Suppressor macrophage (primary cell): ENCODE results near the gene SLC24A3.

Source experiments
- DNase-seq, 4 experiments: peaks; one replicate each; pipeline ENCODE4 v3.0.0-alpha.2; 2020 to 2022

The SLC24A3 gene

GRCh38 chr20:19272976-19273654 lies 60.7 kb downstream of the SLC24A3 start:
- peak in 1 of 4 experiments; percentile 29 for DNase-seq

GRCh38 chr20:19274001-19274400 lies 61.6 kb downstream of the SLC24A3 start:
- DNase-seq = no peak

GRCh38 chr20:19274412-19275015 lies 62.1 kb downstream of the SLC24A3 start:
- DNase-seq = no peak

DNA sequence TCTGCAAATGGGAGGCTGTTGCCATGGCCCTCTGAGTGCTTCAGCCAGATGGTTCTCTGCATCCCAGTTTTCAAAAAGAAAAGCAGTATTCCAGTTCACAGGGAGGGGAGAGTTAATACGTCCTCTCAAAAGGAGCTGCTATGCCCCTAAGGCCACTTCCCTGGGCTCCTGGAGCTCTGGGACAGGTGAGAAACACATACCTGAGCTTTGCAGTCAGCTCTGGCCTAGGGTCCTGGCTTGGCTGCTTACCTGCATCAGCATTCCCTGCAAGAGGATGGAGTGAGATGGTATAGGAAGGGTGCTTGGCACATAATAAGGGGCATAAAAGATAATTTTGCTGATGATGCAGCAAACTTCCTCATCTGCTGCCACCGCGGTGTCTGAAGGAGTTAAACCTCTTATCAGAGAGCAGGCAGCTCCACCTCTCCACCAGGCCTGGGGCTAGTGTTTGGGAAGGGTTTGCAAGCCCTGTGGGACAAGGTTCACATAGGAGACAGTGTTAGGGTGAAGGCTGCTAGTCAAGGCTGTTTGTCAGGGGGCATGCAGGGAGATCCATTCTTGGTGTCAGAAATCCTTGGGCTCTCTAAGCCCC lies 62.7 kb downstream of the SLC24A3 start:
- no peak for DNase-seq

GRCh38 chr20:19275630-19276071 lies 63.2 kb downstream of the SLC24A3 start:
- no peak for DNase-seq

DNA sequence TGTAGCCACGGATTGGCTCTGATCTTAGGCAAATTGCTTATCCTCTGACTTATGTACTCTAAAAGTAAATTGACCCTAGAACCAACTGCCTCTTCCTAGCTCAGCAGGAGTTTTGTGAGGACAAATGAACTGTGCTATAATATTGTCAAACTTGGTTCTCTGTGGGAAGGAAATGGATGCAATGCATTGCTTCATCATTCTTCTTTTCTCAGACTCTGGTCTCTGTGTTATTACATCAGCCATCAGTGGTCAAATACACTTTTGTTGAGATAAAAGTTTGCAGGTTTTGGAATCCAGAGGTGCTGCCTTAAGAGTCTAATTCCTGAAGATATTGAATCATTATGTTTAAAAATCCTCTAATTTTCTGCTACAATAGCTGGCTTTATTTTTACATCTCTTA lies 64.9 kb downstream of the SLC24A3 start:
- peak in 1 of 4 experiments; percentile 41 for DNase-seq

DNA sequence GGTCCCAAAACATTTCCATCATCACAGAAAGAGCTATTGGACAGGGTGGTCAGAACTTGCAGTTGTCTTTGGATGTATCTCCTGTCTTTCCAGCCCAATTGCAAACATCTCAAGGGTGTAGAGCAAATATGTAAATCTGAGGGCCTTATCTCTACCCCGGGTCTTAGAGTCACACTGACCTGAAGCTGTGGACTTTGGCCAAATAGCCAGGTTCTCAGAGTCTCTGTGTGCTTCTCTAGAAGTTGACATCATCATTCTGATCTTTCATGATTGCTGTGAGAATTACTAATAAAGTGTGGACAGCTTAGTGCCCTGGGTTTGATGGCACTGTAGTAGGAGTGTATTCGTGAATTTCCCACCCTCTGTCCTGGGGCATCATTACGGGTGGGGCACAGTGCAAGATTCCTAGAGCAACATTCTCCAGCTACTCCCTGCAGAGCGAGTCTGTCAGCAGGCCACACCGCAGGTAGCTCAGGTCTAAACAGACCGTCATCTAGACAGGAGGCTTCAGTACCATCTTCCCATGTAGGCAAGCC lies 71.1 kb downstream of the SLC24A3 start:
- DNase-seq = no peak

DNA sequence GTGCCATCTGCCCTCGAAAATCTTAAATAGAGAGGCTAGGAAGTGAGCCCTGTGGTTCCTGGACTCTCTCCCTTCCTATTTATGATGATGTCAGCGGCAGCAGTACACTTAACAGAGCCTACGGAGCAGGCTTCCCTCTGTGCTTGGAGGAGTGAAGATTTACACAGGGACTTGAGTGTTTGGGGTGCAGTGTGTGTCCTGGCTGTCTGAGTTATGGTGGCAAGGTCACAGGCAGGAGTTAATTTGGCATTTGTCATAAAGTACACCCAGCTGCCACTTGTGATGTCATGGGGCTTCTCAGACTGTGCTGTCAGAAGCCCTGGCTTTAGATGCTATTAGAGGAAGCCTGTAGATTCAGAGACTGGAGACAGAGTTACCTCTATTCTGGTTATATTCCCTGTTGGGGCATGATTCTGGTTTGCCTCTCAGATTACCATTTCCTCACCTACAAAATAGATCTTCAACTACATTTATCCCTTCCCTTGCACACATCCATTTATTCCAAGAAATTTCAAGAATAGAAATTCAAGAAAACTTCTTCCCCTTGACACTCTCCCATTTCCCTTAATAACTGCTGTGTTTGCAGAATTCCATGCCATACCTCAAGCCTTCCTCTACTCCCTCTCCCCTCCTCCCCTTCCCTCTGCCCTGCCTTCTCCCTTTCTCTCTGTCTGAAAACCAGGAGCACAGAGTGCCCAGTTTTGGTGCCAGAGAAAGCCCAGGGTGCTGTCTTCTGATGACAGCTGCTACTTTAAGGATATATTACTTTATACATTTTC lies 72.1 kb downstream of the SLC24A3 start:
- DNase-seq = peak in 2 of 4 experiments; percentile 17 to 26

DNA sequence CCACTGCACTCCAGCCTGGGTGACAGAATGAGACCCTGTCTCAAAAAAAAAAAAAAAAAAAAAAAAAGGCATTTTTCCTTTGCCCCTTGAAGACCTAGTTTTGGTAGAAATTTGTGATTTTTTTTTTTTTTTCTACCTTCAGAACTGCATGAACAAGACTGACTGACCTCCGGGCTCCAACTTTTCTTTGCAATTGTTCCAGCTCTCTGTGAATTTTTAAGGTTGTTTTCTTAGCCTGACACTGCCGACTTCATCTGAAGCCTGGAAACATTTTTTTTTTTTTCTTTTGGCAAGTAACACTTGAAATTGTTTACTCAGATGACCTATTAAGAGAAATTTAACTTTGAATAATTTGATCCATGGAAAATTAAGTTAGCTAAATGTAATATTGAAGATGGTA lies 73.0 kb downstream of the SLC24A3 start:
- no peak for DNase-seq

- no peak for DNase-seq
Measured at GRCh38 chr20:19288061-19288460, 75.6 kb downstream of the SLC24A3 start.

- no peak for DNase-seq
Measured at GRCh38 chr20:19288636-19289035, 76.2 kb downstream of the SLC24A3 start.

DNA sequence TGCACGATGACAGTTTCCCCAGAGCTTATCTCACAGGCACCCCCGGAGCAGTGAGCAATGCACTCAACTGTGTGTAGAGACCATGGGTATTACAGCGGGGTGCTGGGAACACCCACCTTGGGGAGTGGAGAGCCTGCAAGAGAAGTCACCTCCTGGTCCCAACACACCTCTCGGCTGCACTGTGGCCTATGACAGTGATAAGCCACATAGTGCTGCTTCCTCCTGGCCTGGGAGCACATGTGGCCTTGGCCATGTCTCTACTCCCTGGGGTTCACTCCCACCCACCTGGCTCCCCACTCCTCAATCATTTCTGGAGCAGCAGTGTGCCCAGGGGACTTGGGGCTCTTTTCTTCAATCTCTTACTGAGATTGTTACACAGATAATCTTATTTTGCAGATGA lies 77.0 kb downstream of the SLC24A3 start:
- DNase-seq = no peak

- DNase-seq = no peak
Measured at GRCh38 chr20:19291024-19291817, 78.8 kb downstream of the SLC24A3 start.

GRCh38 chr20:19291818-19292132 lies 79.3 kb downstream of the SLC24A3 start:
- DNase-seq = no peak

DNA sequence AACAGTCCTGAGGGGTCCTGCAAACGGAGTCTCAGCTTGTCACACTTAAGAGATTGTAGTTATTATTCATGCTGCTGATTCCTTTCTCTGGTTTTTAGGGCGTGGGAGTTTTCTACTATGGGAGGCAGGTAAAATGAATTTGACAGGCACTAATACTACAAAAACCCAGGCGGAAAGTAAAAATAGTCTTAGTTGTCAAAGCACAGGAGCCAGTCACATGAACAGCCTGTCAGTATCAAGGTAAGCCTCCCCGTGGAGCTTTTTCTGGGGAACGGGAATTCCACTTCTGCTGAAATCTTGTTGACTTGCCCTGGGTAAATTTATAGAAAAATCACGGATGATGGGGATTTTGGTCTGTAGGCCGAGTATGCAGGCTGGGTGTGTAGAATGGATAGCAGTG lies 79.8 kb downstream of the SLC24A3 start:
- no peak for DNase-seq

GRCh38 chr20:19295076-19295475 lies 82.6 kb downstream of the SLC24A3 start:
- DNase-seq = peak in 2 of 4 experiments; percentile 26 to 31

DNA sequence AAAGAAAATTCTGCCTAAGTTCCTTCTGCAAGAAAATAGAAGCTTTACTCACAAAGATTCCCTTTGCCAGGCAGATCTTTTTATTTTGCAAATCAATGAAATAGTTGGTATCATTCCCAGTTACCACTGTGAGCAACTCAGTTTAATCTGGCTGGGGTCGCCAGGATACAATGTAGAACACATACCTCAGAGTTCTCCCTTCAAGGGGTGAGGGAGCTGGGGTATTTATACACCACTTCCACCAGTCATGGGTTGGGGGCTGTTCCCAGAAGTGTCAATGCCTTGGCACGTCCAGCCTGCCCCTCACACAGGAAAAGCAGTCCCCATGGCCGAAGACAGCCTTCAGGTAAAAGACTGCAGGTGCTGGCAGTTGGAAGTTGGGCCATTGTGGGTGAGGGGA lies 86.2 kb downstream of the SLC24A3 start:
- no peak for DNase-seq

- DNase-seq = no peak
Measured at GRCh38 chr20:19300395-19300794, 88.0 kb downstream of the SLC24A3 start.

DNA sequence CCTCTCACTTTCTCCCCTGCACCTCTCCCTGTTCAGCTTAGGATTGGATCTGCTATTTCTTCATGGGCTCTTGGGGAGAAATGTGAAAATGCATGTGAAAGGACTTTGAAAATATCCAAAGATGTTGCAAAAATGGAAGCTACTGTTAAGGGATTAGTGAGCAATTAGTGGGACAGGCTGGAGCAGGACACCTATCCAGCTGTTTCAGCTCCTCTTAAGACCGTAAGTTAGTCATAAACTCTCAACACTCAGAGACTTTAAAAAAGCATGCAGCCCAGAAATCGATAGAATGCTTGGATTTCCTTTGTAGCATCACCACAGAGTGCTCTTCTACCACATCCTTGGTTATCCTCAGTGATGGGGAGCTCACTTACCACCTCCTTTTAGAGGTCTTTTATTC lies 88.7 kb downstream of the SLC24A3 start:
- DNase-seq = no peak

- DNase-seq = no peak
Measured at GRCh38 chr20:19301843-19302242, 89.4 kb downstream of the SLC24A3 start.

GRCh38 chr20:19302714-19303113 lies 90.3 kb downstream of the SLC24A3 start:
- no peak for DNase-seq

- peak in 1 of 4 experiments; percentile 20 for DNase-seq
Measured at GRCh38 chr20:19304389-19304788, 91.9 kb downstream of the SLC24A3 start.
